ENCODE results near the gene NDUFB11.

Gene NDUFB11

GRCh38 chrX:47101206-47101605 is 43.3 kb downstream of the NDUFB11 start:
- no peak for FAIRE-seq
- DNase-seq (ENCODE audit: insufficient read length, low spot score) = no peak
- TF ChIP-seq POLR2A (IDR thresholded peaks at IDR 0.05; ENCODE audit: low read depth, low read length) = no peak

DNA sequence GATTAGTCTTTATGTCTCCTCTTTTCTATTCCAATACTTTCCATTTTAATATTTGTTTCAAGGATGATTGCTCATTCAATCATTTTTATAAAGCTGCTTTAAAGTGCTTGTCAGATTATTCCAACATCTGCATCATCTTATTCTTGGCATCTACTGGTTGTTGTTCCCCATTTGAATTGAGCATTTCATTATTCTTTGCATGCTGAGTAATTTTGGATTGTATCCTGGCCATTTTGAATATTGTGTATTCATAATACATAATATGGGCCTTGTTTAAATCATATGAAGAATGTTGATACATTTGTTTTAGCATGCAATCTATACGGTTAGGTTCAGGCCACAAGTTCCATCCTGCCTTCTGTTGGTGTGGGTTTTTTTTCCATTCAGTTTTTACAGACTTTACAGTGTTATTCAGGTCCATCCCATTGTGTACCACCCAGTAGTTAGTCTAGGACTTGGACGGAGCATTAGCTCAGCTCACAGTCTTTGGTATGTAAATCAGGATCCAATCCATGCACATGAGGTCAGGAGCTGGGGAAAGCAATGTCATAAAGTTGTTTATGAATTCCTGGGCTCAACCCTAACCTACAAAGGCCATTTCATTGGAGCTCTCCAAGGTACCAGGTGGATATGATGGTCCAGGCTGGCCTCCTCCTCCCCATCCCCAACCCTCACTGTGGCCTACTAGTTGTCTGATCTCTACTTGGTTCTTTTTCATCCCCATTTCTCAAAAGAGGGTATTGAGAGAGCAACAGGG is 46.0 kb downstream of the NDUFB11 start:
- TF ChIP-seq POLR2A (IDR thresholded peaks at IDR 0.05; ENCODE audit: low read depth, low read length) = no peak

DNA sequence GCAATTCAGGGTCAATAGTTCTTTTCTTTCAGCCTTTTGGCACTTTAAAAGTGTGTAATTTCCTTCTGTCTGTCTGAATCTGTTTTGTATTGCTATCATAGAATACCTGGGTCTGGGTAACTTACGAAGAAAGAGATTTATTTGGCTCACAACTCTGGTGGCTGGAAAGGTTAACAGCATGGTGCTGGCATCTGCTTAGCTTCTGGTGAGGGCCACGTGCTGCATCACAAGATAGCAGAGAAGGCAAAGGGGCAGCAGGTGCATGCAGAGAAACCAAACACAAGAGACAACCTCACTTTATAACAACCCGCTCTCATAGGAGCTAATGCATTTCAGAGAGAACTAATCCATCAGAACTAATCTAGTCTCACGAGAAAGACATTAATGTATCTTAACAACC is 47.5 kb downstream of the NDUFB11 start:
- no peak for TF ChIP-seq POLR2A (IDR thresholded peaks at IDR 0.05; ENCODE audit: low read depth, low read length)
- DNase-seq (ENCODE audit: insufficient read length, low spot score) (no peak), FAIRE-seq (no peak)

More for the DNA sequence above, 46.0 kb downstream of the NDUFB11 start:
- DNase-seq (ENCODE audit: insufficient read length, low spot score) (no peak), FAIRE-seq (no peak)

- TF ChIP-seq POLR2A (IDR thresholded peaks at IDR 0.05; ENCODE audit: low read depth, low read length) = no peak
- DNase-seq (ENCODE audit: insufficient read length, low spot score) (no peak), FAIRE-seq (no peak)
Observed at GRCh38 chrX:47093860-47094259, 50.6 kb downstream of the NDUFB11 start.

GRCh38 chrX:47093248-47093647 is 51.3 kb downstream of the NDUFB11 start:
- TF ChIP-seq POLR2A (IDR thresholded peaks at IDR 0.05; ENCODE audit: low read depth, low read length) = no peak
- FAIRE-seq = no peak

More at GRCh38 chrX:47093248-47093647, 51.3 kb downstream of the NDUFB11 start:
- no peak for DNase-seq (ENCODE audit: insufficient read length, low spot score)

Data from H54 (cell line).